GM21619 (cell line): ENCODE results near the gene IL36RN.

ENCODE experiments used
- ATAC-seq: cut with Tn5 transposase; IDR thresholded peaks from one replicate; pipeline ENCODE4 v1.9.1; 2021; ENCODE audit not compliant: unreplicated experiment

IL36RN gene

DNA sequence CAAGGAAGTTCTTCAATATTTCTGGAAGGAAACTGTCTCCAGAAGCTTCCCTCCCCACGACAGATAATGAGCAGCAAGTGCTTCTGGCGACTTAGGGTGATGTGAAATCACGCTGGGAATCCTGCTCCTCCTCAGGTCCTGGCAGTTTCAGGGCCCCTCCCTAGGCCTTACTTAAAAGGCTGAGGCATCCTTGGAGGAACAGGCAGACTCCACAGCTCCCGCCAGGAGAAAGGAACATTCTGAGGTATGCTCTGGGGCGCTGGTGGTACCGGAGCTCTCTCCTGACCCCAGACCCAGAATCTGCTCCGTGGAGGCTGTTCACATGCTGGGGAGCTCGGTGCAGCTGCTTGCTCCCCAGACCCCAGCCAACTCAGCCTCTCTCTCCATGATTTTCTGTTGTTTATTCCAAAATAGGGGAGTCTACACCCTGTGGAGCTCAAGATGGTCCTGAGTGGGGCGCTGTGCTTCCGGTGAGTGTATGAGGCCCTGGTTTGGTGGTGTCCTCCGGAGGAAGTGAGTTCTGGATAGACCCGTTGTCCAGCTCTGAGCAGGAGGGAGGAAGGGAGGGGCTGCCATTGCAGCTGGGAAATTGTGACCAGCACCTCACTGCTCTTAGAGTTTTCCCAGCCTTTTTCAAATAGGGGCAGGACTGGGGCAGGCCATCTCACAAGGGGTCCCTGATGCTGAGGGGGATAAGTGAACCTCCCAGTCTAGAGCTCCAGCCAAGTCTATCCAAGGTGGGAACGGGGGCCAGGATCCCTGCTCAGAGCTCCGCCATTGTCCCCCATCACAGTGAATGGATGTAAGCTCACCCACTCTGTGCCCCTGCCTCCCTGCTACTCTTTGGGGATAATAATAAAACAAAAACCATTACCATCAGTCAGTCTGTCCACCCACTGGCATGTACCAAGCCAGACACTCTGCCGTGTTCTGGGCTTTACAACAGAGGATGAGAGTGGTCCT lies at the start of gene IL36RN:
Gene IL36RN (plus strand): TSS at position 201 of the 963 bp plus-strand sequence. CDS start 241 bp downstream, at position 442.
- ATAC-seq, result no peak

- ATAC-seq, result no peak
These were observed 49.4 kb upstream of the IL36RN start for GRCh38 chr2:113009622-113010021.

GRCh38 chr2:113010088-113010487 lies 48.9 kb upstream of the IL36RN start:
- ATAC-seq, result no peak

DNA sequence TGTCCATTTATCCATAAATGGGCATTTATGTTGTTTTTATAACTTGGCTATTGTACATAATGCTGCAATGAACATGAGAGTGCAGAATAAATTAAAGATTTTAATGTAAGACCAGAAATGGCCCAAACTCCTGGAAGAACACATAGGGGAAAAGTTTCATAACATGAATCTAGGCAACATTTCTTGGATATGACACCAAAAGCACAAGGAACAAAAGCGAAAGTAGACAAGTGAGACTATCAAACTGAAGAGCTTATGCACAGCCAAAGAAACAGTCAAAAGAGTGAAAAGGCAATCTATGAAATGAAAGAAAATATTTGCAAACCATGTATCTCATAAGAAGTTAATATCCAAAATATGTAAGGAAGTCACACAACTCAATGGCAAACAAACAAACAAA lies 47.9 kb upstream of the IL36RN start:
- no peak for ATAC-seq

- no peak for ATAC-seq
These were observed 46.3 kb upstream of the IL36RN start for GRCh38 chr2:113012436-113013335.

- no peak for ATAC-seq
These were observed 45.7 kb upstream of the IL36RN start for GRCh38 chr2:113013336-113013661.

DNA sequence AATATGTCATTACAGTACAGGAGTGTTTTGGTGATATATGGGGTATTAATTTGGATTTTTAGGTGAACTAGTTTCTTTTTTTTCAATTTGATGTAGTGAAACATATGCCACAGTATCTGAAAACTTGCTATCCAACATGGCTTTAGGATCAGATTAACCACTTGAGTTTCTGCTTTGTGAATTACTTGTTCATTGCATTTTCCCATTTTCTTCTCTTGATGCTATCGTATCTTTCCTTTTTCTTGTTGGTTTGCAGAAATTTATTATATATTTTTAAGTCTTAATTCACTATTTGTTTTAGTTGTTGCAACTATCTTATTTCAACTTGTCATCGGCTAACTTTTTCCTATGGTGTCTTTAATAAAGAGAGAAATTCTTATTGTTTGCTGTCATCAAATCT lies 44.9 kb upstream of the IL36RN start:
- ATAC-seq, result no peak

DNA sequence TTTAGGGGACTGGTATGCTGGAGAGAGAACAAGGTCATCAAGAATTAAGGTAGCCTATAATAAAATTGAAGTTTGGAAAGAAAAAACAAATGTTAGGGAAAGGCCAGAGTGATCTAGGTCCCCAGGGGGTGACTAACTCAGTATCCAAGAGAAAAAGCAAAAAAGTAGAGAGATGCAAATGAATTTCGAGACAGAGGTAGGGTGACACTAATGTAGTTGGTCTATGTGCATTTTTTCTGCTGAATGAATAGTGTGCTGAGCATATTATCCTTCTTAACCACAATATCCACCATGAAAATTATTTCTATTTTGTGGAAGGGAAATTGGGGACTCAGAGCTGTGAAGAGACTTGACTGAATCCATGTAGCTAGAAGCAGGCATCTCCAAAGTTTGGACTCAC lies 44.0 kb upstream of the IL36RN start:
- ATAC-seq, result no peak

GRCh38 chr2:113015655-113016054 lies 43.3 kb upstream of the IL36RN start:
- ATAC-seq, result no peak

DNA sequence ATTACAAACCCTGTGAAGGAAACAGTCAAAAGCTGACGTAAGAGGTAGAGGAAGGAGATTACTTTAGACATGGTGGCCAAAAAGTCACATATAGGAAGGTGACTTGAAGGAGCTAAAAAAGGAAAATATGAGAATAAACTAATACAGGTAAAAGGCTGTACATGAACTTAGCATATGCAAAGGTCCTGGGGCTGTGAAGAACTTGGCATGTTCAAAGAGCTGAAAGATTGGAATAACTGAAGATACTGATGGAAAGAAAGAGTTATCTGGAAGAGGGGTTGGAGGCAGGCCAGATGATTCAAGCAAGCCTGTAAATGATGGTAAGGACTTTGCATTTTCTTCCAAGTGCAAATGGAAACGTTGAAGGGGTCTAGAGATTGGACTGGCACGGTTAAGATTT lies 40.5 kb upstream of the IL36RN start:
- no peak for ATAC-seq

DNA sequence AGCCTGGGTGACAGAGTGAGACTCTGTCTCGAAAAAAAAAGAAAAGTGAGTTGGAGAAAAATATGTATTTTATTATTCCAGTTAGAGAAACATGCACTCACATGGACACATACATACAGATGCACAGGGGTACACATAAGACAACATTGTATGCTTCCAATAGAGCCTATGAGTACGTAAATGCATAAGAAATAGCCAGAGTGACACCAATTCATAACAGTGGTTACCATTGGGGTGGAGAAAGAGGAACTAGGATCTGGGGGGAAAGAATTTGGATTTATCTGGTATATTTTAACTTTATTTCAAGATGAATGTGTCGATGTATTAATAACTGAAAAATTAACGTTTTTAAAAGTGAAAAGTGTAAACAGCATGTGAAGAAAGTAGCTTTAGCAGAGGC lies 37.7 kb upstream of the IL36RN start:
- no peak for ATAC-seq

GRCh38 chr2:113024764-113025163 lies 34.2 kb upstream of the IL36RN start:
- no peak for ATAC-seq

DNA sequence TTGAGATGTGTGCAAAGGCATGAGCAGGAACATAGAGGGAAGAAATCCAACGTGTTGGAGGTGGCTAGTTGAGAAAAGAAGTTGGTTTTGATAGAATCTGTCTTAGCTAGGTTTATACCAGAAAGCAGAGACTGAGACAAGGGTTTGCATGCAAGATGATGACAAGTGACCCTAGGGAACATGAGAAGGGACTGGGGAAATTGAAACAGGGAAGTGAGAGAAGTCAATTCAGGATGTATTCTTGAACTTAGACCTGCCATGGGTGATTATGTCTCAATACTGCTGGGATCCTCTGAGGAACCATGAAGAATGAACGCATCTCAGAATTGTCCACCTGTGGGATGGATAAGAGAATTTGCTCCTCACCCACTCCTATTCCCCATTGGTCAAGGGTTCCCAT lies 33.3 kb upstream of the IL36RN start:
- ATAC-seq, result no peak

DNA sequence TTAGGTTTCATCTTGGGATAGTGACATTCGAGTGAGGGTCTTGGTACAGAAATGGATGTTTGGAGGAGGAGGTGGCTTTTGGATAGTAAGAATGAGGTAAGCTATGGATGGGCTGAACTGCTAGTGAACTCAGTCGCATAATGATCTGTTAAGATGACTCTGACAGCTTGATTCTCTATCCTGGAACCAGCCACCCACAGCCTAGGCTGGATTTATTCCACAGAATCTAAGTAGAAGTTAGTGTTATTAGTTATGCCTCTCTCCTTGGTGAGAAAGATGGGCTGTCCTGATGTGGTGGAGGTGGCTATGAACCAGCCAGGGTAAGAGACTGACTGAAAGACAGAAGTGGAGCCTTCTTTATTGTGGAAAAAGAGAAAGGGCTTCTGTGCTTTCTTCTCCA lies 31.3 kb upstream of the IL36RN start:
- ATAC-seq, result no peak

DNA sequence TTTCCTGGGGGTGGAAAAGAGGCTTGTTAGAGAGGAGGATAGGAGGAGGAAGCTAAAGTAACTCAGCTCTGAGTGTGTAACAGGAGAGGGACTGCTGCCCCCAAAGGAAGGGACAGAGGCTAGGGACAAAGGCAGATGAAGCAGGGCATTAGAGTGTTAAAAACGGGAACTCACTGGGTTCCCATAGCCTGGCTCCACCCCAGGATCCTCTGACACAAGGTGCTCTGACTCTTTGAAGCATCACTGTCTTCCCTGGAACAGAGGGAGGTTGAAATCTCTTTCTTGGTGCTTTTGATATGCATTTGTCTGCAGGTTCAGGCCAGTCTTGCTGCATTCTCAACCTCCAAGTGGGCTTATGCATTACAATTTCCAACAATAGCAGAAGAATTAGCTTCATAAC lies 30.9 kb upstream of the IL36RN start:
- ATAC-seq, result no peak

DNA sequence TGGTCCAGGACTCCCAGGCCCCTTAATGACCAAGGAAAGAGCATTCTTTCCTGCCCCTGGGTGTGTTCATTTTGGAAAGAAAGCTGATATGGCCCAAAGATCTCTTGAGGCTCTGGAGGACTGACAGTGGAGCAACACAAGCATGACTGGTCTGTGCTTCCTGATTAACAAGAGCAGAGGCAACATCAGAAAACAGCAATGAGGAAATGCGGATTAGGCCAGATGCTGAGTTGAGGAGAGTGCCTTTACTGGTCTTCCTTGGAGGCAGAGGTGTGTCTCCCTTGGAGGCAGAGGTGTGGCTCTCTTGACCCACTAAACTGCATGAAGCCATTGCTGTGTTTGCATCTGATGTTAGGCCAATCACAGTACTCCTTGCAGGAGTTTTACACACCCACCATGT lies 26.3 kb upstream of the IL36RN start:
- no peak for ATAC-seq

- no peak for ATAC-seq
These were observed 25.0 kb upstream of the IL36RN start for GRCh38 chr2:113034016-113034415.

DNA sequence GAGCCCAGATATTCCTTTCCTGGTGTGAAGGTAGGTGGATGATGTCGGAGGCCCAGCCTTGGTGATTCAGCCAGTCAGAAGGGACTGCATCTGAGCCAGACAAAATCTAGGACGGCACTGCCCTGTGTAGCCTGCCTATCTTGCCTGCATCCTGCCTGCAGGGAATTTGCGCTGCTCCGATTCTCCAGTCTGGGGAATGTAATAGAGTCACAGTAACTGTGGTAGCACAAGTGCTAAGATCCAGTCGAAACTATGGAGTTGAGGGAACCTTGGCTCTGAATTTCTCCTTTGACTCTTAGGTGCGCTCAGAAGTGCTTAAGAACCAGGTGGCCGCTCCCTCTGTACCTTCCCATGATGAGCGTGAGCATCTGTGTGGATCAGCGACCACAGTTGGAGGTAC lies 22.2 kb upstream of the IL36RN start:
- ATAC-seq, result no peak

- no peak for ATAC-seq
These were observed 20.7 kb upstream of the IL36RN start for GRCh38 chr2:113038291-113038690.

GRCh38 chr2:113039158-113039557 lies 19.8 kb upstream of the IL36RN start:
- ATAC-seq, result no peak

DNA sequence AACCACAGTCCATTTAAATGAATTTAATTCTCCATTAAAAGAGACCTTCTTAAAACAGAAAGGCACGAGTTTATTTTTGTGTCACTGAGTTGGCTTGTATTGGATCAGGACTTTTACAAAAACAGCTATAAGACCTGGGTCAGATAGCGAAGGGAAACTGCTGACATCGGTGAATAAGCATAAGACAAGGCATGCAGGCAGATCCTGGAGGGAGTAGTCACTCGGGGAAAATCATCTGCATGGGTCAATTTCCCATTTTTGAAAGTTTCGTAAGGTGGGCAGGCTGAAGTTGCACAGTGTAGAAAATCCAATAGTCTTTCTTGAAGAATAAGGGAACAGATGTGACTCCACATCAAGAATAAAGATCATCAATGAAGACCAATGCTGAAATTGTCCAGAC lies 19.3 kb upstream of the IL36RN start:
- no peak for ATAC-seq

GRCh38 chr2:113041871-113042270 lies 17.1 kb upstream of the IL36RN start:
- ATAC-seq, result no peak
